H1 (cell line): ENCODE data around the gene NUDT7. TPM values are rescaled to one million over a fixed set of nuclear protein-coding genes. Genes with fewer than 3 reads are reported as not detected.

Source experiments
- CTCF ChIA-PET: fragments of 300-600 bp; sonication (Branson Sonifier 250); formaldehyde crosslinking; loops from one replicate; lab custom pipeline; 2021; ENCODE audit not compliant: partially characterized antibody; lab: Charles Lee
- POLR2A ChIA-PET: fragments of 300-600 bp; sonication (Branson Sonifier 250); formaldehyde crosslinking; loops from one replicate; lab custom pipeline; 2021; ENCODE audit warnings: inconsistent platforms; ENCODE audit not compliant: partially characterized antibody; lab: Charles Lee
- DNase-seq, 2 experiments: peaks; one replicate each; pipeline versions ENCODE4 v3.0.0 to v3.0.0-alpha.2; 2010 to 2022; ENCODE audit warnings: low spot score in 2 of 2, low read depth in 1 of 2, mixed read lengths in 1 of 2
- FAIRE-seq: peaks from 2 replicates; lab custom pipeline; 2011; peaks lifted over from hg19 to GRCh38; lab: Jason Lieb, UNC
- H2AFZ ChIP-seq: 2 replicates; pipeline ENCODE4 v1.8.1; 2012; ENCODE audit warnings: low read length, inconsistent platforms
- H2AK5ac ChIP-seq: 2 replicates; pipeline ENCODE4 v1.6.1; 2013; ENCODE audit warnings: low read depth, low read length
- H2BK120ac ChIP-seq: replicated peaks from 2 replicates; pipeline ENCODE3; 2013; ENCODE audit warnings: low read depth, low read length, inconsistent platforms
- H2BK12ac ChIP-seq: 2 replicates; pipeline ENCODE4 v1.6.1; 2013; ENCODE audit warnings: low read depth, low read length
- H2BK15ac ChIP-seq: 2 replicates; pipeline ENCODE4 v1.6.1; 2013; ENCODE audit warnings: low read length
- H2BK20ac ChIP-seq: 2 replicates; pipeline ENCODE4 v1.6.1; 2013; ENCODE audit warnings: low read length
- H2BK5ac ChIP-seq: 2 replicates; pipeline ENCODE4 v1.6.1; 2013; ENCODE audit warnings: low read depth, low read length
- H3K14ac ChIP-seq: 2 replicates; pipeline ENCODE4 v1.6.1; 2013; ENCODE audit warnings: inconsistent platforms; ENCODE audit not compliant: insufficient read length
- H3K18ac ChIP-seq: 2 replicates; pipeline ENCODE4 v1.6.1; 2013; ENCODE audit warnings: low read length; ENCODE audit errors: extremely low read depth
- H3K23ac ChIP-seq: 2 replicates; pipeline ENCODE4 v1.6.1; 2013; ENCODE audit warnings: inconsistent platforms; ENCODE audit not compliant: insufficient read length
- H3K23me2 ChIP-seq: 2 replicates; pipeline ENCODE4 v1.6.1; 2013; ENCODE audit warnings: low read depth, low read length
- H3K27ac ChIP-seq: 2 replicates; pipeline ENCODE4 v1.6.1; 2011; ENCODE audit warnings: low read depth, low read length, inconsistent platforms
- H3K27me3 ChIP-seq, 4 experiments: replicated peaks in 1 of 4; 1 replicate in 1 of 4; 2 replicates in 3 of 4; pipeline versions ENCODE4 v1.6.1 to v1.8.1; 2011 to 2013; ENCODE audit warnings: low read length in 3 of 4, mild to moderate bottlenecking in 3 of 4, inconsistent platforms in 2 of 4, mixed read lengths in 2 of 4, moderate library complexity in 1 of 4; ENCODE audit not compliant: control insufficient read depth in 3 of 4, insufficient read depth in 3 of 4; ENCODE audit errors: extremely low read depth in 1 of 4
- H3K36me3 ChIP-seq, 4 experiments: 2 replicates each; pipeline versions ENCODE4 v1.6.1 to v1.8.1; 2011 to 2013; ENCODE audit warnings: mild to moderate bottlenecking in 4 of 4, low read length in 3 of 4, moderate library complexity in 2 of 4, control low read depth in 1 of 4, inconsistent platforms in 1 of 4; ENCODE audit not compliant: insufficient read depth in 4 of 4, control insufficient read depth in 2 of 4
- H3K4ac ChIP-seq: replicated peaks from 2 replicates; pipeline ENCODE3; 2013; ENCODE audit warnings: low read length, low read depth, mixed read lengths, inconsistent platforms; ENCODE audit not compliant: insufficient read length
- H3K4me1 ChIP-seq, 4 experiments: replicated peaks in 1 of 4; 1 replicate in 1 of 4; 2 replicates in 3 of 4; pipeline versions ENCODE4 v1.6.1 to v1.8.1; 2011 to 2013; ENCODE audit warnings: low read length in 3 of 4, inconsistent platforms in 2 of 4, mixed read lengths in 1 of 4; ENCODE audit not compliant: insufficient read depth in 4 of 4, control insufficient read depth in 3 of 4
- H3K4me2 ChIP-seq, 2 experiments: 2 replicates each; pipeline versions ENCODE4 v1.6.1 to v1.8.1; 2011 to 2013; ENCODE audit warnings: low read depth in 2 of 2, low read length in 2 of 2, control low read depth in 1 of 2, inconsistent platforms in 1 of 2, mild to moderate bottlenecking in 1 of 2; ENCODE audit not compliant: insufficient read depth in 1 of 2
- H3K4me3 ChIP-seq, 4 experiments: fragments of 200-600, 300-600 bp in 1 of 4; sonication (generic), shearing (Covaris generic), sonication (Bioruptor Twin) in 1 of 4; 2 replicates each; pipeline versions ENCODE4 v1.5.1 to v1.8.1; 2011 to 2016; ENCODE audit warnings: low read length in 4 of 4, low read depth in 3 of 4, control low read depth in 2 of 4, inconsistent platforms in 2 of 4, mild to moderate bottlenecking in 2 of 4, mixed read lengths in 1 of 4, moderate library complexity in 1 of 4; ENCODE audit not compliant: insufficient read depth in 2 of 4; ENCODE audit errors: extremely low read depth in 1 of 4
- H3K56ac ChIP-seq: replicated peaks from 2 replicates; pipeline ENCODE3; 2013; ENCODE audit warnings: low read depth, mild to moderate bottlenecking, mixed read lengths, low read length, inconsistent platforms; ENCODE audit not compliant: insufficient read length
- H3K79me1 ChIP-seq: 2 replicates; pipeline ENCODE4 v1.6.1; 2013; ENCODE audit warnings: low read depth, low read length, control low read depth
- H3K79me2 ChIP-seq, 2 experiments: 2 replicates each; pipeline versions ENCODE4 v1.6.1 to v1.8.1; 2012 to 2013; ENCODE audit warnings: low read length in 2 of 2, mild to moderate bottlenecking in 2 of 2, inconsistent platforms in 1 of 2; ENCODE audit not compliant: insufficient read depth in 2 of 2, control insufficient read depth in 1 of 2
- H3K9ac ChIP-seq, 4 experiments: replicated peaks in 1 of 4; 1 replicate in 1 of 4; 2 replicates in 3 of 4; pipeline versions ENCODE4 v1.6.1 to v1.8.1; 2011 to 2013; ENCODE audit warnings: low read depth in 3 of 4, low read length in 3 of 4, control low read depth in 2 of 4, mild to moderate bottlenecking in 2 of 4, moderate library complexity in 2 of 4, inconsistent platforms in 1 of 4; ENCODE audit errors: extremely low read depth in 1 of 4
- H3K9me3 ChIP-seq, 2 experiments: 2 replicates each; pipeline versions ENCODE4 v1.6.1 to v1.8.1; 2012 to 2013; ENCODE audit warnings: mild to moderate bottlenecking in 2 of 2, moderate library complexity in 2 of 2, control low read depth in 1 of 2, inconsistent platforms in 1 of 2, low read depth in 1 of 2, low read length in 1 of 2, mixed read lengths in 1 of 2; ENCODE audit not compliant: insufficient read depth in 2 of 2
- H4K20me1 ChIP-seq, 2 experiments: replicated peaks in 1 of 2; 2 replicates each; pipeline versions ENCODE3 to v1.8.1; 2011 to 2013; ENCODE audit warnings: inconsistent platforms in 2 of 2, low read length in 2 of 2, mild to moderate bottlenecking in 1 of 2; ENCODE audit not compliant: insufficient read depth in 2 of 2, control insufficient read depth in 1 of 2
- H4K5ac ChIP-seq: 2 replicates; pipeline ENCODE4 v1.6.1; 2013; ENCODE audit warnings: low read length, low read depth, mixed read lengths, inconsistent platforms; ENCODE audit not compliant: insufficient read length
- H4K8ac ChIP-seq: 2 replicates; pipeline ENCODE4 v1.8.0; 2013; ENCODE audit warnings: mild to moderate bottlenecking, moderate library complexity, low read length, inconsistent platforms; ENCODE audit not compliant: insufficient read depth; ENCODE audit errors: extremely low read depth
- H4K91ac ChIP-seq: replicated peaks from 2 replicates; pipeline ENCODE3; 2013; ENCODE audit warnings: low read length, mixed read lengths, inconsistent platforms; ENCODE audit not compliant: insufficient read length
- CTBP2 ChIP-seq: IDR thresholded peaks from 2 replicates; pipeline ENCODE4 v1.7.0; 2011; ENCODE audit warnings: borderline replicate concordance, mild to moderate bottlenecking, moderate library complexity, mixed read lengths, low read length; ENCODE audit not compliant: insufficient read depth, insufficient read length
- JUN ChIP-seq: IDR thresholded peaks from 2 replicates; pipeline ENCODE4 v1.6.1; 2011; ENCODE audit warnings: low read depth, mild to moderate bottlenecking, improper control_type of control experiment, low read length
- NRF1 ChIP-seq: IDR thresholded peaks from 2 replicates; pipeline ENCODE4 v1.6.1; 2011; ENCODE audit warnings: mild to moderate bottlenecking, low read depth, low read length, improper control_type of control experiment
- PHF8 ChIP-seq: fragments of 200-600 bp; sonication (generic); conservative IDR thresholded peaks from 2 replicates; pipeline ENCODE4 v1.7.1; 2012; ENCODE audit warnings: low read depth, mild to moderate bottlenecking, inconsistent platforms, low read length, moderate library complexity
- POLR2A ChIP-seq, 2 experiments: IDR thresholded peaks; 1 replicate in 1 of 2; 2 replicates in 1 of 2; pipeline ENCODE4 v1.6.1; 2011; ENCODE audit warnings: low read depth in 2 of 2, low read length in 2 of 2, mild to moderate bottlenecking in 2 of 2; ENCODE audit errors: control extremely low read depth in 1 of 2
- RAD21 ChIP-seq, 2 experiments: IDR thresholded peaks in 1 of 2; conservative IDR thresholded peaks in 1 of 2; 2 replicates each; pipeline ENCODE4 v1.6.1; 2011; ENCODE audit warnings: low read depth in 2 of 2, low read length in 2 of 2, improper control_type of control experiment in 1 of 2, inconsistent platforms in 1 of 2, mild to moderate bottlenecking in 1 of 2, moderate library complexity in 1 of 2
- SIRT6 ChIP-seq: IDR thresholded peaks from one replicate; pipeline ENCODE4 v1.7.1; 2012; ENCODE audit warnings: low read length, inconsistent platforms
- WGBS, 2 experiments: shearing (Covaris generic) in 1 of 2; methylation state at CpG; one replicate each; pipeline versions ENCODE4 v1.1.6 to v1.1.7; 2013 to 2015; ENCODE audit warnings: low lambda C conversion rate in 2 of 2, mixed read lengths in 2 of 2, inconsistent platforms in 1 of 2, low coverage in 1 of 2, missing lambda C conversion rate in 1 of 2; ENCODE audit not compliant: insufficient replicate concordance in 2 of 2, insufficient coverage in 1 of 2, insufficient read length in 1 of 2; ENCODE audit errors: extremely low coverage in 1 of 2, missing lambda C conversion rate in 1 of 2; 5-methylcytosine and 5-hydroxymethylcytosine counted together
- polyA plus RNA-seq, 7 experiments: library from polyadenylated mRNA; depleted of rRNA in 3 of 7; stranded (reverse) in 5 of 7; unstranded in 2 of 7; fragments of >200 nt in 5 of 7; fragments of 200-250 nt in 2 of 7; gene quantifications; 1 replicate in 5 of 7; 2 replicates in 1 of 7; 4 replicates in 1 of 7; pipeline versions ENCODE4 v1.2.1 to v1.2.3, GENCODE V29; 2011 to 2013; ENCODE audit warnings: missing spikeins in 2 of 7, mixed read lengths in 2 of 7
- total RNA-seq: library from RNA; stranded (reverse); fragmentation: NEBNext Ultra II Directional; extraction: Animal tissue kit (Norgen Biotek cat#: 25700); gene quantifications from 2 replicates; pipeline ENCODE4 v1.2.1, GENCODE V29; 2021
- TF ChIP-seq, protein P1 (sequence below): IDR thresholded peaks from 2 replicates; pipeline ENCODE4 v1.6.1; 2012; ENCODE audit warnings: low read length, inconsistent platforms
- TF ChIP-seq, protein P2 (sequence below): IDR thresholded peaks from 2 replicates; pipeline ENCODE4 v1.6.1; 2011; ENCODE audit warnings: low read depth, mild to moderate bottlenecking, low read length; ENCODE audit not compliant: insufficient read depth

Gene NUDT7
- total and polyA plus RNA-seq, 2 of the 8 experiments (the other 6 are each of a cell fraction or from before 2014, with no cell fraction given) = 8.8 to 19.7 TPM

DNA sequence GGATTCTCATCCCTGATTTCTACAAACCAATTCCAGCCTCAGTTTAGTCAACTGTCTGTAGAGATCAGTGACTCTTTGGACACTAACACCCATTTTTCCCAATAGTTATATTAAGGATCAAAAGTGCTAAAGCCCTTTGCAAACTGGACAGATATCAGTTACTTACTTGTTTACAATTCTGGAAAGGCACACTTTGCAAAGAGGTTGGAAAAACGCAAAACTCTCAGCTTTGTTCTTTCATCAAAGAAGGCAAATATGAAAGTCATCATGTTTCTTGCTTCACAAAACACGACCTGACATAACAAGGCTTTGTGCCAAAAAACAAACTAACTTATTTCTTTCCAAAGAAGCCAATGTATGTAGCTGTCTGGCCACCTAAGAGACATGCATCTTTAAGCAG, 39.9 kb downstream of the NUDT7 start:
- no peak overlapping the region for H2BK15ac ChIP-seq
- DNase-seq (no peak), FAIRE-seq (no peak)
- H2AK5ac ChIP-seq = no peak overlapping the region
- H4K5ac ChIP-seq = no peak overlapping the region
- peaks cover 0 to 2% (median 0%) of the 10 kb centered on the region in 4 experiments; a peak in 1 of 7 replicates for H3K27me3 ChIP-seq
- no peak overlapping the region for H2BK5ac ChIP-seq
- no peak overlapping the region for H3K4me3 ChIP-seq
- POLR2A ChIA-PET = no interaction called here
- WGBS, 2 experiments = 55% methylated on average over 2 of the region's 2 CpGs; no CpG with 5 or more reads in 1 of the 2 experiments
- H3K23me2 ChIP-seq = no peaks in the 10 kb centered on the region
- no peak overlapping the region for H3K14ac ChIP-seq
- CTCF ChIA-PET = interaction anchor here (0.6 to 1.2 kb wide), 2 partner anchors 21 to 194 kb away, joined by 4 read pairs; no protein-coding TSS in a partner anchor
- H3K23ac ChIP-seq = no peak overlapping the region
- no peak overlapping the region for H4K8ac ChIP-seq
- no peaks in the 10 kb centered on the region for H3K36me3 ChIP-seq
- H3K79me2 ChIP-seq = no peaks in the 10 kb centered on the region
- H3K4me2 ChIP-seq = no peak overlapping the region
- no peak overlapping the region for H4K91ac ChIP-seq
- H3K56ac ChIP-seq = no peak overlapping the region
- H3K4ac ChIP-seq = no peak overlapping the region
- no peak overlapping the region for H2BK120ac ChIP-seq
- H2AFZ ChIP-seq = no peak overlapping the region
- H3K4me1 ChIP-seq = no peaks in the 10 kb centered on the region
- no peak overlapping the region for H2BK12ac ChIP-seq
- H3K18ac ChIP-seq = no peak overlapping the region
- no peaks in the 10 kb centered on the region for H4K20me1 ChIP-seq
- H3K27ac ChIP-seq = no peak overlapping the region
- no peak overlapping the region for H3K9ac ChIP-seq
- H3K9me3 ChIP-seq = no peaks in the 10 kb centered on the region
- H2BK20ac ChIP-seq = no peak overlapping the region
- H3K79me1 ChIP-seq = no peaks in the 10 kb centered on the region
- no peak for TF ChIP-seq POLR2A (IDR thresholded peaks at IDR 0.05; ENCODE audit: control extremely low read depth in 1 of 2, low read depth in 2 of 2, low read length in 2 of 2)
- TF ChIP-seq SIRT6 = no peak
- TF ChIP-seq, protein P1, sequence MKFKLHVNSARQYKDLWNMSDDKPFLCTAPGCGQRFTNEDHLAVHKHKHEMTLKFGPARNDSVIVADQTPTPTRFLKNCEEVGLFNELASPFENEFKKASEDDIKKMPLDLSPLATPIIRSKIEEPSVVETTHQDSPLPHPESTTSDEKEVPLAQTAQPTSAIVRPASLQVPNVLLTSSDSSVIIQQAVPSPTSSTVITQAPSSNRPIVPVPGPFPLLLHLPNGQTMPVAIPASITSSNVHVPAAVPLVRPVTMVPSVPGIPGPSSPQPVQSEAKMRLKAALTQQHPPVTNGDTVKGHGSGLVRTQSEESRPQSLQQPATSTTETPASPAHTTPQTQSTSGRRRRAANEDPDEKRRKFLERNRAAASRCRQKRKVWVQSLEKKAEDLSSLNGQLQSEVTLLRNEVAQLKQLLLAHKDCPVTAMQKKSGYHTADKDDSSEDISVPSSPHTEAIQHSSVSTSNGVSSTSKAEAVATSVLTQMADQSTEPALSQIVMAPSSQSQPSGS = no peak
- no peak for TF ChIP-seq NRF1
- TF ChIP-seq CTBP2 = no peak
- TF ChIP-seq RAD21 (IDR thresholded peaks at IDR 0.05 in 1 of 2, conservative IDR thresholded peaks at IDR 0.05 in 1 of 2; ENCODE audit: low read depth in 2 of 2, low read length in 2 of 2) = no peak
- no peak for TF ChIP-seq JUN
- TF ChIP-seq PHF8 = no peak
- TF ChIP-seq, protein P2, sequence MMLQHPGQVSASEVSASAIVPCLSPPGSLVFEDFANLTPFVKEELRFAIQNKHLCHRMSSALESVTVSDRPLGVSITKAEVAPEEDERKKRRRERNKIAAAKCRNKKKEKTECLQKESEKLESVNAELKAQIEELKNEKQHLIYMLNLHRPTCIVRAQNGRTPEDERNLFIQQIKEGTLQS = no peak
